WTC11 (cell line): ENCODE data around the gene ADORA2B. TPM values are rescaled to one million over a fixed set of nuclear protein-coding genes. Genes with fewer than 3 reads are reported as not detected.
A peak's percentile ranks its signal among the peaks of the same experiment; 100 is the strongest.

Experiments
- ATAC-seq: fragments of 200-7000 bp; cut with Tn5 transposase; 2 replicates; pipeline ENCODE4 v1.10.0; 2021; ENCODE audit warnings: mild to moderate bottlenecking, moderate library complexity
- CTCF ChIA-PET: fragments of 300-600 bp; sonication (Branson Sonifier 250); formaldehyde crosslinking; loops from one replicate; lab custom pipeline; 2021; ENCODE audit warnings: antibody characterized with exemption; lab: Charles Lee
- POLR2A ChIA-PET: fragments of 350-600 bp; sonication (Branson Sonifier 250); formaldehyde crosslinking; loops from one replicate; lab custom pipeline; 2021; ENCODE audit warnings: antibody characterized with exemption; lab: Charles Lee
- DNase-seq: peaks from one replicate; pipeline ENCODE4 v3.0.0; 2021; ENCODE audit warnings: low spot score
- H3K27ac Mint-ChIP-seq: 2 replicates; pipeline ENCODE4 v1.8.0; 2021; ENCODE audit warnings: mixed read lengths
- H3K27me3 Mint-ChIP-seq: 2 replicates; pipeline ENCODE4 v1.8.0; 2021; ENCODE audit warnings: low read depth, mild to moderate bottlenecking, moderate library complexity, mixed read lengths
- H3K36me3 Mint-ChIP-seq: 2 replicates; pipeline ENCODE4 v1.8.0; 2021; ENCODE audit warnings: mixed read lengths
- H3K4me1 Mint-ChIP-seq: 2 replicates; pipeline ENCODE4 v1.8.0; 2022; ENCODE audit warnings: mixed read lengths
- H3K4me3 Mint-ChIP-seq: 2 replicates; pipeline ENCODE4 v1.8.0; 2021; ENCODE audit warnings: mild to moderate bottlenecking, moderate library complexity, mixed read lengths
- H3K9me3 Mint-ChIP-seq: 2 replicates; pipeline ENCODE4 v1.8.0; 2021; ENCODE audit warnings: mixed read lengths
- ARID4B ChIP-seq: sonication (generic); formaldehyde crosslinking; IDR thresholded peaks from 2 replicates; pipeline ENCODE4 v1.8.0; 2023; ENCODE audit warnings: missing genetic modification reagents, mild to moderate bottlenecking, borderline replicate concordance
- ATF3 ChIP-seq: sonication (generic); formaldehyde crosslinking; conservative IDR thresholded peaks from 2 replicates; pipeline ENCODE4 v1.8.1; 2022; ENCODE audit warnings: mild to moderate bottlenecking, missing genetic modification reagents
- CBFB ChIP-seq: sonication (generic); formaldehyde crosslinking; IDR thresholded peaks from 2 replicates; pipeline ENCODE4 v1.8.1; 2022; ENCODE audit warnings: mild to moderate bottlenecking, low read depth, missing genetic modification reagents
- CREB1 ChIP-seq: sonication (generic); formaldehyde crosslinking; IDR thresholded peaks from 2 replicates; pipeline ENCODE4 v1.8.0; 2023; ENCODE audit warnings: mild to moderate bottlenecking, missing genetic modification reagents
- CREM ChIP-seq: sonication (generic); formaldehyde crosslinking; IDR thresholded peaks from 2 replicates; pipeline ENCODE4 v1.8.1; 2022; ENCODE audit warnings: mild to moderate bottlenecking, missing genetic modification reagents, moderate library complexity
- CTCF ChIP-seq: fragments of 200-600 bp; IDR thresholded peaks from 2 replicates; pipeline ENCODE4 v1.8.0; 2022; ENCODE audit warnings: antibody characterized with exemption
- E2F1 ChIP-seq: sonication (generic); formaldehyde crosslinking; IDR thresholded peaks from 2 replicates; pipeline ENCODE4 v1.8.0; 2022; ENCODE audit warnings: mild to moderate bottlenecking, missing genetic modification reagents
- KAT7 ChIP-seq: sonication (generic); formaldehyde crosslinking; IDR thresholded peaks from 2 replicates; pipeline ENCODE4 v1.8.1; 2023; ENCODE audit warnings: missing genetic modification reagents, mild to moderate bottlenecking, borderline replicate concordance
- MLX ChIP-seq: sonication (generic); formaldehyde crosslinking; IDR thresholded peaks from 2 replicates; pipeline ENCODE4 v1.8.1; 2023; ENCODE audit warnings: mild to moderate bottlenecking, missing genetic modification reagents, moderate library complexity
- MXD4 ChIP-seq: fragments of 250-450 bp; sonication (Bioruptor Pico); IDR thresholded peaks from 2 replicates; pipeline ENCODE4 v1.8.0; 2021; ENCODE audit warnings: mild to moderate bottlenecking, moderate library complexity, borderline replicate concordance
- OVOL2 ChIP-seq: fragments of 250-450 bp; sonication (Bioruptor Pico); IDR thresholded peaks from 2 replicates; pipeline ENCODE4 v1.9.0; 2021; ENCODE audit warnings: mild to moderate bottlenecking, borderline replicate concordance
- RORB ChIP-seq: fragments of 250-450 bp; sonication (Bioruptor Pico); IDR thresholded peaks from 2 replicates; pipeline ENCODE4 v1.9.0; 2021; ENCODE audit warnings: mild to moderate bottlenecking
- SP1 ChIP-seq: sonication (generic); formaldehyde crosslinking; conservative IDR thresholded peaks from 2 replicates; pipeline ENCODE4 v1.8.1; 2022; ENCODE audit warnings: missing genetic modification reagents
- TCF7 ChIP-seq: sonication (generic); formaldehyde crosslinking; IDR thresholded peaks from 2 replicates; pipeline ENCODE4 v1.8.0; 2022; ENCODE audit warnings: mild to moderate bottlenecking, low read depth, missing genetic modification reagents, moderate library complexity
- USF1 ChIP-seq: sonication (generic); formaldehyde crosslinking; IDR thresholded peaks from 2 replicates; pipeline ENCODE4 v1.8.0; 2022; ENCODE audit warnings: mild to moderate bottlenecking, missing genetic modification reagents
- USF2 ChIP-seq: sonication (generic); formaldehyde crosslinking; IDR thresholded peaks from 2 replicates; pipeline ENCODE4 v1.8.1; 2023; ENCODE audit warnings: mild to moderate bottlenecking, missing genetic modification reagents, moderate library complexity
- ZNF263 ChIP-seq: sonication (generic); formaldehyde crosslinking; IDR thresholded peaks from 2 replicates; pipeline ENCODE4 v1.8.1; 2022; ENCODE audit warnings: low read depth, mild to moderate bottlenecking, moderate library complexity, missing genetic modification reagents
- ZNF423 ChIP-seq: fragments of 250-450 bp; sonication (Bioruptor Pico); IDR thresholded peaks from 2 replicates; pipeline ENCODE4 v2.1.2; 2022; ENCODE audit warnings: mild to moderate bottlenecking, moderate library complexity
- ZNF512 ChIP-seq: sonication (generic); formaldehyde crosslinking; IDR thresholded peaks from 2 replicates; pipeline ENCODE4 v1.8.1; 2022; ENCODE audit warnings: missing genetic modification reagents, borderline replicate concordance
- total RNA-seq: library from RNA; stranded (reverse); gene quantifications from 3 replicates; pipeline ENCODE4 v1.2.3, GENCODE V29; 2021

Gene ADORA2B
- total RNA-seq, 1 experiment from 2014 or later, result 4.2 TPM

GRCh38 chr17:15914400-15915170, 30.3 kb upstream of the ADORA2B start (continued):
- TF ChIP-seq CTCF (no peak), KAT7 (CRISPR knock-in tag) (no peak), CREB1 (no peak)

GRCh38 chr17:15915961-15916360, 29.0 kb upstream of the ADORA2B start:
- peaks cover 4% of the 10 kb centered on the region; the same call in 1 of the 2 replicates for H3K4me1 Mint-ChIP-seq
- H3K27me3 Mint-ChIP-seq, result peaks cover 23% of the 10 kb centered on the region
- DNase-seq (peak; percentile 8), ATAC-seq (no peak)
- peaks cover 14% of the 10 kb centered on the region for H3K9me3 Mint-ChIP-seq
- ChIA-PET POLR2A (no interaction called here), CTCF (interaction anchor here (1.5 kb wide), 1 partner anchor 413 kb away, joined by 3 read pairs; no protein-coding TSS in a partner anchor)
- H3K27ac Mint-ChIP-seq, result no peak overlapping the region
- H3K4me3 Mint-ChIP-seq, result no peak overlapping the region
- TF ChIP-seq MLX (no peak), USF1 (no peak), CBFB (CRISPR knock-in tag) (no peak), E2F1 (CRISPR knock-in tag) (no peak), OVOL2 (CRISPR knock-in tag) (no peak), TCF7 (CRISPR knock-in tag) (no peak), USF2 (CRISPR knock-in tag) (0 out of 2 replicates have a peak, but pooled peaks have one; percentile 26)
- peaks cover 4% of the 10 kb centered on the region; the same call in 1 of the 2 replicates for H3K36me3 Mint-ChIP-seq

- peak; percentile 11 for DNase-seq
- H3K36me3 Mint-ChIP-seq, result peaks cover 4% of the 10 kb centered on the region; the same call in 1 of the 2 replicates
- H3K4me3 Mint-ChIP-seq, result peak overlapping the region; percentile 38
- H3K4me1 Mint-ChIP-seq, result peaks cover 4% of the 10 kb centered on the region; the same call in 1 of the 2 replicates
- POLR2A ChIA-PET, result no interaction called here
- ATAC-seq, result no peak
- H3K27me3 Mint-ChIP-seq, result peaks cover 23% of the 10 kb centered on the region
- peaks cover 21% of the 10 kb centered on the region for H3K9me3 Mint-ChIP-seq
- CTCF ChIA-PET, result interaction anchor here (0.7 to 1.5 kb wide), 3 partner anchors 28 to 414 kb away, joined by 3 read pairs; partner anchors contain the start of gene ADORA2B
- H3K27ac Mint-ChIP-seq, result no peak overlapping the region
- no peak for TF ChIP-seq ATF3 (CRISPR knock-in tag)
- TF ChIP-seq ZNF423, result no peak
- TF ChIP-seq RORB (CRISPR knock-in tag), result no peak
- TF ChIP-seq ARID4B (CRISPR knock-in tag), result no peak
- no peak for TF ChIP-seq SP1 (CRISPR knock-in tag)
- TF ChIP-seq ZNF263 (CRISPR knock-in tag), result peak; percentile 62; the same call in 1 of the 2 replicates
- TF ChIP-seq ZNF512, result no peak
- TF ChIP-seq MXD4 (CRISPR knock-in tag), result no peak
- no peak for TF ChIP-seq CREM
These were observed 27.9 kb upstream of the ADORA2B start for GRCh38 chr17:15917021-15917437.
